ENCODE data around the gene KRT25.
"Not testable (repeated sequence)": the region's sequence is repeated elsewhere in the genome, so short reads cannot be mapped to it uniquely, and the experiment has no call there.

The KRT25 gene

DNA sequence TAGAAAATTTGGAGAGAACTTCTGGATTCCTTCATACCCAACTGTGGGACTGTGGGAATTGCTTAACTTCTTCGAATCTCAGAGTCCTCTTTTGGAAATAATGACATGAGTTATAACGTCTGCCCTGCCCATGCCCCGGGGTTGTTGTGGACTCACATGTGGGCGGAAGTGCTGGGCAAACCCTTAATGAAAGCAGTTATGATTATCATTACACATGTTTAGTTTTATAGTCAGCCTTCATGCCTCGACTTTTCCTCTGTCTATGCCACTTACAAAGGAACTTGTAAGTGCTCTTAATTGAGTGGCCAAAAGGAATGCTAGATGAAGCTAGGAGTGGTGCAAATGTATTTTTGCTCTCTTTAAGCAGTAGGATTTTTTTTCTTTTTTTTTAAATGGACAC, 23.3 kb upstream of the KRT25 start:
- peaks cover 52% of the 10 kb centered on the region for H3K27me3 Mint-ChIP-seq
- intact Hi-C loops (cut with micrococcal nuclease): no loop called here
- H3K4me1 Mint-ChIP-seq (ENCODE audit: low read depth): no peaks in the 10 kb centered on the region
- H3K36me3 Mint-ChIP-seq (ENCODE audit: low read depth): no peaks in the 10 kb centered on the region
- no peaks in the 10 kb centered on the region for H3K9me3 Mint-ChIP-seq
- no peak overlapping the region for H3K27ac Mint-ChIP-seq
- no peak overlapping the region for H3K4me3 Mint-ChIP-seq

DNA sequence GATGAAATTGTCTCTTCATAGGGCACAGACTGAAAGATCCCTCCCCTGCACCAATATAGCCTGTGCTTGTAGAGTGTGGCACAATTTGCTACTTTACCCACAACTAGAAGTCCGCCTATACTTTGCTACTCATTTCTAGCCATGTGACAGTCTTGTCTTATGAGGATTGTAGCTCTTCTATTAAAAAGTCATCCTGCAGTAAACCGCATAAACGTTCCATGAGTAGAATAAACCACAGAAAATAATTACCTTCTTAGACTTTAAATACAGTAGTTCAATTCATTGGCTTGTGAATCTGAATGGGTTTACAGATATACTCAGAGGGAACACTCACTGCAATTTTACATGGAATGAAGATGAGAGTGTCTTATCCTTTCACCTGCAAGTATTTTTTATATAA, 22.8 kb upstream of the KRT25 start:
- Mint-ChIP-seq H3K36me3 (ENCODE audit: low read depth) (no peaks in the 10 kb centered on the region), H3K27me3 (peaks cover 47% of the 10 kb centered on the region), H3K4me3 (no peak overlapping the region), H3K27ac (no peak overlapping the region), H3K4me1 (ENCODE audit: low read depth) (no peaks in the 10 kb centered on the region), H3K9me3 (no peaks in the 10 kb centered on the region)
- intact Hi-C loops (cut with micrococcal nuclease): no loop called here

DNA sequence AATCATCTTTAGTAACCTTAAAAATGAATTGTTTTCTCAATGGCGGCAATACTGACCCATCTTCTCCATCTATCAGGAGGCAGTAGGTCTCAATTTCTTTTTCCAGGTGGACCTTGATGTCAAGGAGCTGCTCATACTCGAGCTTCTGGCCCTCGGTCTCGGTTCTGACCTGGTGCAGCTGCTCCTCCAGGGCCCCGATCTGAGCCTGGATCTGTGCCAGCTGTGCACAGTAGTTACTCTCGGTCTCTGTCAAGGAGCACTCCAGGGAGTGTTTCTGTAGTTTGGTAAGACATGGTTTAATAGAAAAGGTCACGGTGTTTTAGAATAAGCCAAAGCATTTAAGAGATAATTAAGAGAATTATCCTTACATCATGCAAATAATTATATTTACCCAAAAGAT, 22.3 kb upstream of the KRT25 start:
- Mint-ChIP-seq H3K27me3 (peaks cover 48% of the 10 kb centered on the region), H3K4me3 (no peak overlapping the region), H3K27ac (no peak overlapping the region), H3K9me3 (no peaks in the 10 kb centered on the region), H3K36me3 (ENCODE audit: low read depth) (no peaks in the 10 kb centered on the region), H3K4me1 (ENCODE audit: low read depth) (no peaks in the 10 kb centered on the region)
- intact Hi-C loops (cut with micrococcal nuclease): no loop called here

DNA sequence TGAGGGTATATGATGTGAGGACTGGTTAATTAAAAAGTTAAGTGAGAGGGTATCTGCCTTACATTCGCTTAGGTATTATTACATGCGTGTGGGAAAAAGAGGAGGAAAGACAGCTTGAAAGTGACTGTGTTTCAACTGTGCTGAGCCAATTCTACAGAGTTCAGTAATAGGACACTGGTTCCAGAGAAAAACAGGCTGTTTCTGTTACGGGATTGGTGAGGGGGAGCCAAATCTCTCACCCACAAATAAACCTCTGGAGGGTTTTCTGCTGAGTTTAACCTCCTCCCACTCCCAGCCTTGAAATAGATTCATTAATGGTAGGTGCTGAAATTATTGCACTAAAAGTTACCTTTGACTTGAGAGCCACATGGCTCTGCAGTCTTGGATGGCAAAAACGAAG, 20.8 kb upstream of the KRT25 start:
- H3K27me3 Mint-ChIP-seq: peaks cover 47% of the 10 kb centered on the region
- no peaks in the 10 kb centered on the region for H3K4me1 Mint-ChIP-seq (ENCODE audit: low read depth)
- no peaks in the 10 kb centered on the region for H3K9me3 Mint-ChIP-seq
- no peak overlapping the region for H3K4me3 Mint-ChIP-seq
- intact Hi-C loops (cut with micrococcal nuclease): no loop called here
- no peak overlapping the region for H3K27ac Mint-ChIP-seq
- no peaks in the 10 kb centered on the region for H3K36me3 Mint-ChIP-seq (ENCODE audit: low read depth)

DNA sequence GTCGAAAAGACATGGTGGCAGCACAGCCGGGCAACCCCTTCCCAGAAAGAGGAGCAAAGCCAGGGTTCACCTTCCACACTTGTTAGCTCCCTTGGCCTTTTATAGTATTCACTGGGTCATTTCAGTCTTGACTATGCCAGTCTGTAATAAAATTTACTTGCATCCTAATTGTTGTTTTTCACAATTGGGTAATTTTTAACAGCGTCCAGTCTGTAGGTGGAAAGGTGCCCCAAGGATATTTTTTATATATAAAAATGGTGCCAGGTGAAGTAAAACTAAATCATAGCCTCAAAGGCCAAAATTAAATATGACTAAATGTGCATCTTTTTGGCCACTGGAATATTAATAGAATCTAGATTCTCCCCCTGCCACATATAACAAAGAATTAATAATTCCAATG, 17.0 kb upstream of the KRT25 start, which contains the start of gene KRT26:
Gene KRT26 (minus strand): TSS at position 101 of the 400 bp plus-strand sequence. CDS start 88 bp downstream, at position 13.
- Mint-ChIP-seq H3K36me3 (ENCODE audit: low read depth) (no peaks in the 10 kb centered on the region), H3K4me1 (ENCODE audit: low read depth) (no peaks in the 10 kb centered on the region), H3K4me3 (no peak within 1 kb of the TSS), H3K27ac (no peak within 1 kb of the TSS), H3K27me3 (peaks cover 37% of the 10 kb centered on the region), H3K9me3 (no peaks in the 10 kb centered on the region)
- intact Hi-C loops (cut with micrococcal nuclease): no loop called here

DNA sequence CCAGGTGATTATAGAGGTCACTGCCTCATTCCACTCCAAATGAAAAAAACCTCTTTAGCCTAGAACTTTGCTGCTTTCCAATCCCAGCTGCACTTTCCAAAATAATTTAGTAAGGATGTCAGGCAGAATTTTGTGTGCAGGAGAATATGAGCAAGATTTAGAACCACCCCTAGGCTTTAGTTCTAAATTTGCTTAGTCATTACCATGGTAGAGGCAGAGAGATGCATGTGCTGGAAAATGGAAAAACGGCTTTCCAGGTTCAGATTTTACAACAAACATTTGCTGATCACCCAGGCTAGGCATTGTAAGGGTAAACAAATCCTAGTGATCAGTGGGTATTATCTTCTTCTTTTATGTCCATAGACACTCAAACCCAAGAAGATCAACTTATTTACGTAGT, 10.5 kb upstream of the KRT25 start:
- intact Hi-C loops (cut with micrococcal nuclease): no loop called here
- no peaks in the 10 kb centered on the region for H3K36me3 Mint-ChIP-seq (ENCODE audit: low read depth)
- H3K4me1 Mint-ChIP-seq (ENCODE audit: low read depth): no peaks in the 10 kb centered on the region
- H3K9me3 Mint-ChIP-seq: peaks cover 40% of the 10 kb centered on the region
- H3K4me3 Mint-ChIP-seq: no peak overlapping the region
- H3K27me3 Mint-ChIP-seq: peaks cover 19% of the 10 kb centered on the region
- H3K27ac Mint-ChIP-seq: no peak overlapping the region

DNA sequence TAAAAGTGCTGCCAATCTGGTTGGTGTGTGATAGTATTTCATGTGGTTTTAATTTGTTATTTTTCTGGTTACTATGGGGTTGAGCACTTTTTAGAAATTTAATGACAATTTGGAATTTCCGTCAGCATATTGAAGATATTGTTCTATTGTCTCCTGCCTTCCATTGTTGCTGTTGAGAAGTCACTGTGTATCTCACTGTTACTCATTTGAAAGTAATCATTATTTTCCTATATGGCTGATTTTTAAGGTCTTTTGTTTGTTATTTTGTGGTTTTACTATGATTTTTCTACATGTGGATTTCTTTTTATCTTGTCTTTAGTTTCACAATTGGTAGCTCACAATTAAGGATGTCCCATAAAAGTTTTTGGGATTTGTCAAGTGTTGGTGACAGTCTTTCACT, 8.6 kb upstream of the KRT25 start:
- H3K27me3 Mint-ChIP-seq: peaks cover 15% of the 10 kb centered on the region
- peaks cover 59% of the 10 kb centered on the region for H3K9me3 Mint-ChIP-seq
- H3K36me3 Mint-ChIP-seq (ENCODE audit: low read depth): no peaks in the 10 kb centered on the region
- intact Hi-C loops (cut with micrococcal nuclease): no loop called here
- no peak overlapping the region for H3K27ac Mint-ChIP-seq
- H3K4me3 Mint-ChIP-seq: no peak overlapping the region
- H3K4me1 Mint-ChIP-seq (ENCODE audit: low read depth): no peaks in the 10 kb centered on the region

DNA sequence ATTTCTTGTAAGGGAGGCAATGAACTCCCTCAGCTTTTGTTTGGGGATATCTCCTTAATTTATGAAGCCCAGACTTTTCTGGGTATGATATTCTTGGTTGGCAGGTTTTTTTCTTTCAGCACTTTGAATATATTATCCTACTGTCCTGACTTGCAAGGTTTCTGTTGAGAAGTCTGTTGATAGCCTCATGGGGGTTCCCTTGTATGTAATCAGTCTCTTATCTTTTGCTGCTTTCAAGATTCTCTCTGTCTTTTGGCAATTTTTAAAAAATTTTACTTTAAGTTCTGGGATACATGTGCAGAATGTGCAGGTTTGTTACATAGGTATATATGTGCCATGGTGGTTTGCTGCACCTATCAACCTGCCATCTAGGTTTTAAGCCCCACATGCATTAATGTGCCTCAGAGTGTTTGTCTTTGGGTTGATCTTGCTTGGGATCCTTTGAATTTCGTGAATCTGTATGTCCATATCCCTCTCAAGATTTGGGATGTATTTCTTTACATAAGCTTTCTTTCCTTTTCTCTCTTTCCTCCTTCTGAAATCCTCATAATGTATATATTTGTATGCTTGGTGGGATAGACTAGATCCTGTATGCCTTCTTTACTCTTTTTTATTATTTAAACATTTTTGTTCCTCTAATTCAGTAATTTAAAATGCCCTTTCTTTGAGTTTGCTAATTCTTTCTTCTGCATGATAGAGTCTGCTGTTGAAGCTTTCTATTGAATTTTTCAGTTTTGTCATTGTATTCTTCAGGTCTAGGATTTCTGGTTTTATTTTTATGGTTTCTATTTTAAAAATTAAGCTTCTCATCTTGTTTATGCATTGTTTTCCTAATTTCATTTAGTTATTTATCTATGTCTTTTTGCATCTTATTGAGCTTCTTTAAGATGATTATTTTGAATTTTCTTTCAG, 5.2 kb upstream of the KRT25 start:
- Mint-ChIP-seq H3K36me3 (ENCODE audit: low read depth) (no peaks in the 10 kb centered on the region), H3K9me3 (peaks cover 71% of the 10 kb centered on the region), H3K4me3 (no peak overlapping the region), H3K4me1 (ENCODE audit: low read depth) (no peaks in the 10 kb centered on the region), H3K27ac (no peak overlapping the region), H3K27me3 (peaks cover 20% of the 10 kb centered on the region)
- intact Hi-C loops (cut with micrococcal nuclease): no loop called here

DNA sequence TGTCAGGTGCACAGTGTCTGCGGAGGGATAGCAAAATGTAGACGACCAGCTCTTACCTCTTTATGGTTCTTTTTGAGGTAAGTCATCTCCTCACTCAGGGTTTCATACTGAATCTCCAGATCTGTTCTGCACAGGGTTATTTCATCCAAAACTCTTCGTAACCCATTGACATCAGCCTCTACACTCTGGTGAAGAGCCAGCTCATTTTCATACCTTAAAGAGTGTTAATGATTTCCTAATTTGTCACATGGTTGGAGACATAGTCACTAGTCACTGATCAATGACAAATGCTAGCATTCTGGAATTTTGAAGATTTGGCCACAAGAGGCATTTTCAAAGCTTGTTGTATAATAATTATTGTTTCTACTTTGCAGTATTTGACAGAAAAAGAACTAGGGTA, 1.3 kb downstream of the KRT25 start:
- no peaks in the 10 kb centered on the region for H3K4me1 Mint-ChIP-seq (ENCODE audit: low read depth)
- intact Hi-C loops (cut with micrococcal nuclease): no loop called here
- peaks cover 12% of the 10 kb centered on the region for H3K9me3 Mint-ChIP-seq
- H3K27me3 Mint-ChIP-seq: peaks cover 26% of the 10 kb centered on the region
- H3K36me3 Mint-ChIP-seq (ENCODE audit: low read depth): no peaks in the 10 kb centered on the region
- H3K4me3 Mint-ChIP-seq: no peak overlapping the region
- no peak overlapping the region for H3K27ac Mint-ChIP-seq

DNA sequence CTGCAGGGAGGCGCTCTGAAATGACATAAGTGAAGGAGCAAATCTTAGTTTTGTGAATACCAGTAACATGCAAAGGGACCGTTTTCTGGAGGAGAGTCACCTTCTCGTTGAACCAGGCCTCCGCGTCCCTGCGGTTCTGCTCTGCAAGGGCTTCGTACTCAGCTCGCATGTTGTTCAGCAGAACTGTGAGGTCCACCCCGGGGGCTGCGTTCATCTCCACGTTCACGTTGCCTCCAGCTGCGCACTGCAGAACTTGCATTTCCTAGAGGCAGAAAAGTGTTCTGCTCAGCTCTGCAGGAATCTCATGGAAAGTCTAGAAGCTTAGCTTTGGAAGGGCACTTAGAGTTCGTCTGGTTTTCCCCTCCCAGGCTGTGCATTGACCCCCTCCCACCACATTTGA, 4.1 kb downstream of the KRT25 start:
- H3K27ac Mint-ChIP-seq: no peak overlapping the region
- no peaks in the 10 kb centered on the region for H3K36me3 Mint-ChIP-seq (ENCODE audit: low read depth)
- intact Hi-C loops (cut with micrococcal nuclease): no loop called here
- no peak overlapping the region for H3K4me3 Mint-ChIP-seq
- H3K9me3 Mint-ChIP-seq: no peaks in the 10 kb centered on the region
- peaks cover 24% of the 10 kb centered on the region for H3K27me3 Mint-ChIP-seq
- H3K4me1 Mint-ChIP-seq (ENCODE audit: low read depth): no peaks in the 10 kb centered on the region

DNA sequence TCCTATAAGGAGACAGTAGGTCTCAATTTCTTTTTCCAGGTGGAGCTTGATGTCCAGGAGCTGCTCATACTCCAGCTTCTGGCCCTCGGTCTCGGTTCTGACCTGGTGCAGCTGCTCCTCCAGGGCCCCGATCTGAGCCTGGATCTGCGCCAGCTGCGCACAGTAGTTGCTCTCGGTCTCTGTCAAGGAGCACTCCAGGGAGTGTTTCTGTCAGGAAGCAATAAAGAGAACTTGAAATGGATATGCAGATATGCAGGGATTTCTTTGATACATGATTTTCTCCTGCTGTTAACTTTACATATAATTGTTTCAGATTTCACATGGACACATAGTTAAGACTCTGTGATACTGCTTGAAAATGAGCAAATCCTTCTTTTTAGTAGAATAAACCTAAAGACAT, 4.7 kb downstream of the KRT25 start:
- Mint-ChIP-seq H3K4me3 (no peak overlapping the region), H3K36me3 (ENCODE audit: low read depth) (no peaks in the 10 kb centered on the region), H3K27ac (no peak overlapping the region), H3K9me3 (no peaks in the 10 kb centered on the region), H3K27me3 (peaks cover 26% of the 10 kb centered on the region), H3K4me1 (ENCODE audit: low read depth) (no peaks in the 10 kb centered on the region)
- intact Hi-C loops (cut with micrococcal nuclease): no loop called here

DNA sequence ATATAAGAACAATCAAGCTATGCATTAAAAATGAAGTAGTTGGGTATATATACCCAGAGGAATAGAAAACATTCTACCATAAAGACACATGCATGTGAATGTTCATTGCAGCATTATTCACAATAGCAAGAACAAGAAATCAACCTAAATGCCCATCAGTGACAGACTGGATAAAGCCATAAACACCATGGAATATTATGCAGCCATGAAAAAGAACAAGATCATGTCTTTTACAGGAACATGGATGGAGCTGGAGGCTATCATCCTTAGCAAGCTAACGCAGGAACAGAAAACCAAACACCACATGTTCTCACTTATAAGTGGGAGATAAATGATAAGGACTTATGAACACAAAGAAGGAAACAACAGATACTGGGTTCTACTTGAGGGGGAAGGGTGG, 6.5 kb downstream of the KRT25 start:
- H3K4me1 Mint-ChIP-seq (ENCODE audit: low read depth); H3K4me3 Mint-ChIP-seq; intact Hi-C loops (cut with micrococcal nuclease); H3K9me3 Mint-ChIP-seq; H3K36me3 Mint-ChIP-seq (ENCODE audit: low read depth); H3K27ac Mint-ChIP-seq: not testable (repeated sequence)
- peaks cover 30% of the 10 kb centered on the region for H3K27me3 Mint-ChIP-seq

DNA sequence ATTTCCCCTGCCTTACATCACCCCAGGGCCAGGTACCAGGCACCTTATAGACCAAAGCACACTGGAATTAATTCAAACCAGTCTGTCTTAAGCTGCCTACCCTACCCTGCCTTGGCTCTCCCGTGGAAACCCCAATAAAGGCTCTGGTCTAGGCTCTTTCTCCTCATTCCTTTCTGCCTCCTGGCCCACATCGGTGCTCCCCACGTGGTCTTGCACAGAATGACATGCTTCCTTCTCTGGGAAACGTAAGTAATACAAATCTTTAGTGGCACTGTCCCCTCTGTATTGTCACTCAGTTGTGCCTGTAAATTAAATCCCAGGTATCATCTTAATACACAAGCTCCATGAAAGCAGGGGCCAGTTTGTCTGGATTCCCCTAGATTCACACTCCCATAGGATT, 16.6 kb downstream of the KRT25 start:
- Mint-ChIP-seq H3K27ac (no peak overlapping the region), H3K4me3 (no peak overlapping the region), H3K27me3 (peaks cover 19% of the 10 kb centered on the region), H3K4me1 (ENCODE audit: low read depth) (no peaks in the 10 kb centered on the region), H3K36me3 (ENCODE audit: low read depth) (no peaks in the 10 kb centered on the region), H3K9me3 (peaks cover 9% of the 10 kb centered on the region)
- intact Hi-C loops (cut with micrococcal nuclease): no loop called here

DNA sequence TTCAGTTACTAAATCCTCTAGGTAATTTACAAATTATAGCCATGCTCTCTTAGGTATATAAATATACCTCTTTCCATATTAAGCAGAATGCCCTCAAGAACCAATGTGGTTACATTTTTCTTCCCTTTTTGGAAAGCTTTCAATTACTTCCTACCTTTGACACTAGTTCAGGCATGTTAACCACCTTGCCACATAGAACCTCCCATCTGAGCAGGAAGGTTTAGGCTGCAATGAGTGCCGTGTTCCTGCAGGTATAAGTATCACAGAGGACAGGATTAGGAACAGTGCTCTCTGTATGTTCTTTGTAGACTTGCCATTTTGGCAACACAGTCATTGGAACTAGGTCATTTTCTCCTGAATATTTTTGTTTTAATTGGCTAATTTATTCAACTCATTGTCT, 20.1 kb downstream of the KRT25 start:
- Mint-ChIP-seq H3K4me1 (ENCODE audit: low read depth) (no peaks in the 10 kb centered on the region), H3K27ac (no peak overlapping the region), H3K36me3 (ENCODE audit: low read depth) (no peaks in the 10 kb centered on the region), H3K27me3 (peaks cover 26% of the 10 kb centered on the region), H3K9me3 (no peaks in the 10 kb centered on the region), H3K4me3 (no peak overlapping the region)
- intact Hi-C loops (cut with micrococcal nuclease): no loop called here

DNA sequence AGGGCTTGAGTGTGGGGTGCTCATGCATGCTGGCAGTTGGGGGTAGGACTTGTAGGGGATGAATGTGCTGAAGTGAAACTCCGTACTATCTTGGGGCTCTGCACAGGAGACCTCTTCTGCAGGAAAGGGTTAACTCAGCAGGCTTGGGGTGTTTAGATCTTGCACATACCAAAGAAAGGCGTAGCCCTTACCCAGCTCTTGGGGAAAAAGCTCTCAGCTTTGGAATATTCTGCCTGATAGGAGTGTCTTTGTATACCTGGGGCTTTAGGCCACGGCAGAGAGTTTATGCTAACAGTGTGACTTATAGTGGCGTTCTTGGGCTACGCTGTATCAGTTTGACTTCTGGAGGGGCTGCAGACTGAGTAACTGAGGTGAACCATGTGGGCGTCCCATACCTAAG, 21.1 kb downstream of the KRT25 start:
- Mint-ChIP-seq H3K36me3 (ENCODE audit: low read depth) (no peaks in the 10 kb centered on the region), H3K4me3 (no peak overlapping the region), H3K27ac (no peak overlapping the region), H3K9me3 (no peaks in the 10 kb centered on the region), H3K27me3 (peaks cover 25% of the 10 kb centered on the region), H3K4me1 (ENCODE audit: low read depth) (no peaks in the 10 kb centered on the region)
- intact Hi-C loops (cut with micrococcal nuclease): no loop called here
